K562 (cell line): ENCODE data around the gene PRSS22. TPM values are rescaled to one million over a fixed set of nuclear protein-coding genes. Genes with fewer than 3 reads are reported as not detected.

Source experiments
- ARNT ChIP-seq, 2 experiments: fragments of 450-650 bp; IDR thresholded peaks; 2 replicates each; pipeline ENCODE4 v1.6.1; 2016; ENCODE audit warnings: mild to moderate bottlenecking in 1 of 2
- BDP1 ChIP-seq: IDR thresholded peaks from 3 replicates; pipeline ENCODE4 v1.6.1; 2011; ENCODE audit not compliant: insufficient read length, insufficient read depth
- CCNT2 ChIP-seq: IDR thresholded peaks from 2 replicates; pipeline ENCODE4 v1.6.1; 2011; ENCODE audit warnings: borderline replicate concordance, low read depth, mild to moderate bottlenecking, moderate library complexity, mixed read lengths, low read length; ENCODE audit not compliant: insufficient read length; ENCODE audit errors: extremely low read depth
- CEBPG ChIP-seq, 3 experiments: fragments of 200-800 bp in 1 of 3; sonication (Bioruptor generic) in 1 of 3; sonication (generic) in 1 of 3; formaldehyde crosslinking in 1 of 3; IDR thresholded peaks in 2 of 3; conservative IDR thresholded peaks in 1 of 3; 2 replicates each; pipeline versions ENCODE4 v1.6.1 to v1.8.0; 2016 to 2022; ENCODE audit warnings: missing compliant biosample characterization in 2 of 3, missing genetic modification characterization in 2 of 3, mild to moderate bottlenecking in 1 of 3, missing genetic modification reagents in 1 of 3
- ELF4 ChIP-seq: fragments of 450-650 bp; formaldehyde crosslinking; IDR thresholded peaks from 2 replicates; pipeline ENCODE4 v1.4.0; 2022; ENCODE audit warnings: missing genetic modification characterization
- NCOA2 ChIP-seq, 2 experiments: fragments of 450-650 bp; IDR thresholded peaks; 2 replicates each; pipeline ENCODE4 v1.6.1; 2018; ENCODE audit warnings: mild to moderate bottlenecking in 2 of 2, moderate library complexity in 1 of 2; ENCODE audit not compliant: partially characterized antibody in 2 of 2
- PTRF ChIP-seq: fragments of 450-650 bp; IDR thresholded peaks from 2 replicates; pipeline ENCODE4 v1.6.1; 2016; ENCODE audit warnings: mild to moderate bottlenecking, missing genetic modification characterization, missing compliant biosample characterization
- PURB ChIP-seq: sonication (generic); formaldehyde crosslinking; IDR thresholded peaks from 2 replicates; pipeline ENCODE4 v1.9.0; 2021; ENCODE audit warnings: low read depth, mild to moderate bottlenecking, missing genetic modification reagents
- RAD21 ChIP-seq, 2 experiments: fragments of 250-450 bp in 1 of 2; fragments of 450-650 bp in 1 of 2; sonication (Bioruptor Pico) in 1 of 2; formaldehyde crosslinking in 1 of 2; IDR thresholded peaks in 1 of 2; conservative IDR thresholded peaks in 1 of 2; 2 replicates each; pipeline versions ENCODE4 v1.4.0 to v1.8.0; 2020 to 2022; ENCODE audit warnings: mild to moderate bottlenecking in 2 of 2, moderate library complexity in 1 of 2
- SMAD3 ChIP-seq: fragments of 450-650 bp; formaldehyde crosslinking; conservative IDR thresholded peaks from 2 replicates; pipeline ENCODE4 v1.4.0; 2020; ENCODE audit warnings: mild to moderate bottlenecking
- SP1 ChIP-seq: sonication (generic); formaldehyde crosslinking; IDR thresholded peaks from 2 replicates; pipeline ENCODE4 v1.8.1; 2022; ENCODE audit warnings: mild to moderate bottlenecking, missing genetic modification reagents
- SRSF3 ChIP-seq: fragments of 200-400 bp; formaldehyde crosslinking; IDR thresholded peaks from 2 replicates; pipeline ENCODE4 v1.6.1; 2016; ENCODE audit warnings: mild to moderate bottlenecking, low read length, moderate library complexity; ENCODE audit not compliant: insufficient read depth
- TGIF2 ChIP-seq: sonication (generic); formaldehyde crosslinking; IDR thresholded peaks from 2 replicates; pipeline ENCODE4 v1.8.1; 2022; ENCODE audit warnings: mild to moderate bottlenecking, missing genetic modification reagents, moderate library complexity
- YBX1 ChIP-seq: fragments of 450-650 bp; IDR thresholded peaks from 2 replicates; pipeline ENCODE4 v1.7.1; 2016; ENCODE audit warnings: mild to moderate bottlenecking
- polyA plus RNA-seq, 8 experiments: library from polyadenylated mRNA; depleted of rRNA in 4 of 8; stranded (reverse) in 5 of 8; unstranded in 3 of 8; fragments of >200 nt; fragmentation: Nextera tagmentation in 2 of 8; fragmentation: Illumina TruSeq in 1 of 8; extraction: Ambion mirVana in 2 of 8; extraction: Trizol in 1 of 8; gene quantifications; 2 replicates each; pipeline versions ENCODE4 v1.2.1 to v1.2.3, GENCODE V29; 2011 to 2014; ENCODE audit warnings: inconsistent platforms in 1 of 8, missing spikeins in 1 of 8
- total RNA-seq, 7 experiments: library from RNA; depleted of rRNA in 6 of 7; stranded (reverse); fragments of >200 nt in 6 of 7; fragmentation: Illumina TruSeq in 2 of 7; extraction: Trizol in 2 of 7; gene quantifications; 2 replicates each; pipeline versions ENCODE4 v1.2.1 to v1.2.3, GENCODE V29; 2011 to 2021; ENCODE audit warnings: low replicate concordance in 1 of 7
- TF ChIP-seq, protein P1 (sequence below): sonication (generic); formaldehyde crosslinking; IDR thresholded peaks from 2 replicates; pipeline ENCODE4 v1.8.1; 2022; ENCODE audit warnings: missing genetic modification reagents
- TF ChIP-seq, protein P2 (sequence below), 2 experiments: fragments of 450-650 bp in 1 of 2; IDR thresholded peaks; 2 replicates each; pipeline ENCODE4 v1.6.1; 2011 to 2017; ENCODE audit warnings: low read depth in 2 of 2, antibody characterized with exemption in 1 of 2, borderline replicate concordance in 1 of 2, low read length in 1 of 2, mild to moderate bottlenecking in 1 of 2, mixed read lengths in 1 of 2; ENCODE audit not compliant: control insufficient read depth in 1 of 2
- TF ChIP-seq, protein P3 (sequence below): fragments of 450-650 bp; IDR thresholded peaks from 2 replicates; pipeline ENCODE4 v1.6.1; 2016
- TF ChIP-seq, protein P4 (sequence below): fragments of 150-350 bp; conservative IDR thresholded peaks from 2 replicates; pipeline ENCODE4 v1.6.1; 2014; ENCODE audit warnings: low read length

PRSS22 gene
- total and polyA plus RNA-seq, 9 of the 15 experiments (the other 6 are each of a cell fraction or from before 2014, with no cell fraction given): 0.13 to 0.42 TPM; not detected in 7

DNA sequence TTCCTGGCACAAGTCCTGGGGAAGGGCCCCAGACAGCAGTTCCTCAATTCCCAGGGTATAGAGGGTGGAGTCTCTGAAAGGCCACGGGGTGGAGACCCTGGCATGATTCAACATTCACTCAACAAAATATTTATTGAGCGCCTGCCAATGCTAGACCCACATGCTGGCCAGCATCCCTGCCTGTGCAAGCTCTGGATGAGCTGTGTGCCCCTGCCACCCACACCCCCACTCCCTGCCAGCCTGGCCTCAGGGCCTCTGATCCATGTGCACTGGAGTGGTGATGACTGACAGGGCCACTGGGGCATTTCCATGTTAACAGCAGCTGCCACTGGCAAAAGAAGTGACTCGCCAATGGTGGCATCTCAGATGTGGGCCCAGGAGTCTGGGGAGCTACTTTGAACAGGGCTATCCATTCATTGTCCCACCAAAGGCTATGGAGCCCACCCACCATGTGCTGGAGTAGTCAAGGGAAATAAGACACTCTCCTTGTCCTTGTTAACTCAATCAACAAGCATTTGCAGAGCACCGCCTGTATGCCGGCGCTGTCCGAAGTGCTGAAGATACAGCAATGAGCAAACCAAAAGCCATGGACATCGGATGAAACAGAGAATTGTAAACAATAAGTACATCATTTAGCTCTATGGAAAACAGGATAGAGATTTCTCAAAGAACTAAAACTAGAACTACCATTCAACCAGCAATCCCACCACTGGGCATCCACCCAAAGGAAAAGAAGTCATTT, 3.0 kb upstream of the PRSS22 start (continued):
- TF ChIP-seq NCOA2 (IDR thresholded peaks at IDR 0.05; ENCODE audit: partially characterized antibody in 2 of 2) (no peak), BDP1 (no peak), CEBPG (CRISPR knock-in tag; IDR thresholded peaks at IDR 0.05) (no peak), CEBPG (tag; conservative IDR thresholded peaks at IDR 0.05 in 1 of 2, IDR thresholded peaks at IDR 0.05 in 1 of 2) (no peak), PURB (CRISPR knock-in tag) (no peak), RAD21 (CRISPR knock-in tag; conservative IDR thresholded peaks at IDR 0.05 in 1 of 2, IDR thresholded peaks at IDR 0.05 in 1 of 2) (no peak), YBX1 (no peak), ARNT (IDR thresholded peaks at IDR 0.05) (no peak), SMAD3 (CRISPR knock-in tag) (no peak), TGIF2 (CRISPR knock-in tag) (no peak), CCNT2 (no peak), ELF4 (CRISPR knock-in tag) (no peak), PTRF (tag) (no peak), SP1 (CRISPR knock-in tag) (0 out of 2 replicates have a peak, but pooled peaks have one; percentile 44), SRSF3 (no peak)
- TF ChIP-seq, protein P1, sequence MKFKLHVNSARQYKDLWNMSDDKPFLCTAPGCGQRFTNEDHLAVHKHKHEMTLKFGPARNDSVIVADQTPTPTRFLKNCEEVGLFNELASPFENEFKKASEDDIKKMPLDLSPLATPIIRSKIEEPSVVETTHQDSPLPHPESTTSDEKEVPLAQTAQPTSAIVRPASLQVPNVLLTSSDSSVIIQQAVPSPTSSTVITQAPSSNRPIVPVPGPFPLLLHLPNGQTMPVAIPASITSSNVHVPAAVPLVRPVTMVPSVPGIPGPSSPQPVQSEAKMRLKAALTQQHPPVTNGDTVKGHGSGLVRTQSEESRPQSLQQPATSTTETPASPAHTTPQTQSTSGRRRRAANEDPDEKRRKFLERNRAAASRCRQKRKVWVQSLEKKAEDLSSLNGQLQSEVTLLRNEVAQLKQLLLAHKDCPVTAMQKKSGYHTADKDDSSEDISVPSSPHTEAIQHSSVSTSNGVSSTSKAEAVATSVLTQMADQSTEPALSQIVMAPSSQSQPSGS (CRISPR knock-in tag): no peak
- TF ChIP-seq, protein P2, sequence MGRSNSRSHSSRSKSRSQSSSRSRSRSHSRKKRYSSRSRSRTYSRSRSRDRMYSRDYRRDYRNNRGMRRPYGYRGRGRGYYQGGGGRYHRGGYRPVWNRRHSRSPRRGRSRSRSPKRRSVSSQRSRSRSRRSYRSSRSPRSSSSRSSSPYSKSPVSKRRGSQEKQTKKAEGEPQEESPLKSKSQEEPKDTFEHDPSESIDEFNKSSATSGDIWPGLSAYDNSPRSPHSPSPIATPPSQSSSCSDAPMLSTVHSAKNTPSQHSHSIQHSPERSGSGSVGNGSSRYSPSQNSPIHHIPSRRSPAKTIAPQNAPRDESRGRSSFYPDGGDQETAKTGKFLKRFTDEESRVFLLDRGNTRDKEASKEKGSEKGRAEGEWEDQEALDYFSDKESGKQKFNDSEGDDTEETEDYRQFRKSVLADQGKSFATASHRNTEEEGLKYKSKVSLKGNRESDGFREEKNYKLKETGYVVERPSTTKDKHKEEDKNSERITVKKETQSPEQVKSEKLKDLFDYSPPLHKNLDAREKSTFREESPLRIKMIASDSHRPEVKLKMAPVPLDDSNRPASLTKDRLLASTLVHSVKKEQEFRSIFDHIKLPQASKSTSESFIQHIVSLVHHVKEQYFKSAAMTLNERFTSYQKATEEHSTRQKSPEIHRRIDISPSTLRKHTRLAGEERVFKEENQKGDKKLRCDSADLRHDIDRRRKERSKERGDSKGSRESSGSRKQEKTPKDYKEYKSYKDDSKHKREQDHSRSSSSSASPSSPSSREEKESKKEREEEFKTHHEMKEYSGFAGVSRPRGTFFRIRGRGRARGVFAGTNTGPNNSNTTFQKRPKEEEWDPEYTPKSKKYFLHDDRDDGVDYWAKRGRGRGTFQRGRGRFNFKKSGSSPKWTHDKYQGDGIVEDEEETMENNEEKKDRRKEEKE (IDR thresholded peaks at IDR 0.05; ENCODE audit: borderline replicate concordance in 1 of 2, control insufficient read depth in 1 of 2, low read depth in 2 of 2, low read length in 1 of 2): no peak
- TF ChIP-seq, protein P3, sequence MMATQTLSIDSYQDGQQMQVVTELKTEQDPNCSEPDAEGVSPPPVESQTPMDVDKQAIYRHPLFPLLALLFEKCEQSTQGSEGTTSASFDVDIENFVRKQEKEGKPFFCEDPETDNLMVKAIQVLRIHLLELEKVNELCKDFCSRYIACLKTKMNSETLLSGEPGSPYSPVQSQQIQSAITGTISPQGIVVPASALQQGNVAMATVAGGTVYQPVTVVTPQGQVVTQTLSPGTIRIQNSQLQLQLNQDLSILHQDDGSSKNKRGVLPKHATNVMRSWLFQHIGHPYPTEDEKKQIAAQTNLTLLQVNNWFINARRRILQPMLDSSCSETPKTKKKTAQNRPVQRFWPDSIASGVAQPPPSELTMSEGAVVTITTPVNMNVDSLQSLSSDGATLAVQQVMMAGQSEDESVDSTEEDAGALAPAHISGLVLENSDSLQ: no peak
- TF ChIP-seq, protein P4, sequence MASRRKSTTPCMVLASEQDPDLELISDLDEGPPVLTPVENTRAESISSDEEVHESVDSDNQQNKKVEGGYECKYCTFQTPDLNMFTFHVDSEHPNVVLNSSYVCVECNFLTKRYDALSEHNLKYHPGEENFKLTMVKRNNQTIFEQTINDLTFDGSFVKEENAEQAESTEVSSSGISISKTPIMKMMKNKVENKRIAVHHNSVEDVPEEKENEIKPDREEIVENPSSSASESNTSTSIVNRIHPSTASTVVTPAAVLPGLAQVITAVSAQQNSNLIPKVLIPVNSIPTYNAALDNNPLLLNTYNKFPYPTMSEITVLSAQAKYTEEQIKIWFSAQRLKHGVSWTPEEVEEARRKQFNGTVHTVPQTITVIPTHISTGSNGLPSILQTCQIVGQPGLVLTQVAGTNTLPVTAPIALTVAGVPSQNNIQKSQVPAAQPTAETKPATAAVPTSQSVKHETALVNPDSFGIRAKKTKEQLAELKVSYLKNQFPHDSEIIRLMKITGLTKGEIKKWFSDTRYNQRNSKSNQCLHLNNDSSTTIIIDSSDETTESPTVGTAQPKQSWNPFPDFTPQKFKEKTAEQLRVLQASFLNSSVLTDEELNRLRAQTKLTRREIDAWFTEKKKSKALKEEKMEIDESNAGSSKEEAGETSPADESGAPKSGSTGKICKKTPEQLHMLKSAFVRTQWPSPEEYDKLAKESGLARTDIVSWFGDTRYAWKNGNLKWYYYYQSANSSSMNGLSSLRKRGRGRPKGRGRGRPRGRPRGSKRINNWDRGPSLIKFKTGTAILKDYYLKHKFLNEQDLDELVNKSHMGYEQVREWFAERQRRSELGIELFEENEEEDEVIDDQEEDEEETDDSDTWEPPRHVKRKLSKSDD: no peak
